IPS-NIHi7 (cell line): ENCODE results near the gene LMNB1.
"Not testable (repeated sequence)": the region's sequence is repeated elsewhere in the genome, so short reads cannot be mapped to it uniquely, and the experiment has no call there.

Source experiments
- DNase-seq: peaks from one replicate; pipeline ENCODE4 v3.0.0; 2012; ENCODE audit warnings: mixed read lengths; ENCODE audit errors: extremely low spot score

Gene LMNB1

DNA sequence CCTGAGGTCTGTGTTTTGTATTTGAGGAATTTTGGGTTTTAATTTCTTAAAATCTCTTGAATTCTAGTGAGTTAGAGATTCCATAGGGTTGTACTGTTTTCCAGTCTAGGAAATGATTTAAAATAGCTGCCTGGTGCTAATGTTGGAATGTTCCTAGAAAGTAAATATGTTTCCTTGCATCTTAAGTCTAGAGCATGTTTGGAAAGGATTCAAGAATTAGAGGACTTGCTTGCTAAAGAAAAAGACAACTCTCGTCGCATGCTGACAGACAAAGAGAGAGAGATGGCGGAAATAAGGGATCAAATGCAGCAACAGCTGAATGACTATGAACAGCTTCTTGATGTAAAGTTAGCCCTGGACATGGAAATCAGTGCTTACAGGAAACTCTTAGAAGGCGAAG is 41.8 kb downstream of the LMNB1 start:
- DNase-seq: no peak

DNA sequence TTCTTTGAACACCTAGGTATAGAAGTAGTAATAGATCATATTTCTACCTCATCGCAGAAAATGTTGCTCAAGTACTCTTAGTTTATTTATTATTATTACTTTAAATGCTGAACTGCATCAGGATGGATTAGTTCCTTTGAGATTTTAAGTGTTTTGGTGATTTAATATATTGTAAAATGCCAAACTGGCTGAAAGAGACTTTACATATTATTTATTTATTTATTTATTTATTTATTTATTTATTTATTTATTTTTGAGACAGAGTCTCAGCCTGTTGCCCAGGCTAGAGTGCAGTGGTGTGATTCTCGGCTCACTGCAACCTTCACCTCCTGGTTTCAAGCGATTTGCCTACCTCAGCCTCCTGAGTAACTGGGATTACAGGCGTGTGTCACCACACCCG is 42.3 kb downstream of the LMNB1 start:
- no peak for DNase-seq

DNA sequence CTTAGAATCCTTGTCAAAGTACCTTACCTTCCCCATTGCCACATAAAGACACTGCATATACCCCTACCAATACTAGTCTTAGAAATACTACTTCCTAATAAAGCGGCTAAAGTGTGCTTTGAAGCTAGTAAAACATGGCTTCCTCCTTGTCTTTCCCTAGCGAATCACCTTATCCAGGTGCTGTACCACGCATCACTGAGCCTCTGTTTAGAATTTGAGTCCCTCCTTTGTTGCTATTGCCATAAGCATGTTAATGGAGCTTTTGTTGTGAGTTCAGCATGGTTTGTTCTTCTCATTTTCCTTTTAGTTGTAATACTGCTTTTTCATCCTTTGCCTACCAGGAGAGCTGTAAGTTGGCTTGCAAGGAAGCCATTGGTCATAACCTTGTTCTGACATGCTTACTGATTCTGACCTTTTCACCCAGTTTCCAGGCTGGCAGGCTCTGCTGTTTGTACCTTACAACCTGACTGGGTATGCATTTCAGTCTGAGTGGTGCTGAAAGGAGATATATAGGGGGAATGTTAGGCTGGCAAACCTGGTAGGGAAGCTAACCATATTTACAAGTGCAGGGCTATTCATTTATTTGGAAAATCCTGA is 49.8 kb downstream of the LMNB1 start:
- no peak for DNase-seq

DNA sequence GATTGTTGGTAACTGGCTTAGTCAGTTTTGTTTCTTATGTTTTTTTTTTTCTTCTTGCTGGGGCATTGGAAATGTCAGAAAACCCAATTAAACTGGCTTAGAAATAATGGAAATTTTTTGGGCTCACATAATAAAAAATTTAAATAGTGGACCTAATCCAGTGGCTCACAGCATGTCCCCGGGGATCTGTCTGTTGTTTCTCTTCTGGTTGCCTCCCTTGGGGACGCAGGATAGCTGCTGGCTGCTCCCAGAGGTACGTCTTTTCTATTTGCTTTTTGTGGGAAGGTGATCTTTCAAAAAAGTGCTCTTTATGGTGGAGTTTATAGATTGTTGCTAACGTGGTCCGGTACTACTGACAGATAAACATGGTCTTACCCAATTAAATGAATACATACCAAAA is 52.2 kb downstream of the LMNB1 start:
- no peak for DNase-seq

DNA sequence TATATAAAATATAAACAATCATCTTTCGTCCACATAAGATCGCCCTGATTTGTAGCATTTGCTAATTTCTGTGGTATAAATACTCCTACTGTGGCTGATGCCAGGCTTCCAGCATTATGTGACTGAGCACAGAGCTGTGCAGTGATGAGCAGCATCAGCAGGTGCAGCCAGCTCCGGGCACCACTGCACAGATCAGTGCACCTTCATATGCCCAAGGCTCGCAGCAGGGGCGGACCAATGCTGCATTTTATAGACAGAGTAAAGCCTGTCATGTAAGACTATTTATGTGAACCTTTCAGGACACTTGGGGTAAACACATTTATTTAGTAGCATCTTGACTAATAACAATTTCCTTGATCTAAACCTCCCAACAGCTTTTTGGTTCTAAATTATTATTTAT is 53.1 kb downstream of the LMNB1 start:
- DNase-seq: no peak

- DNase-seq: no peak
Measured at GRCh38 chr5:126831156-126831555, 54.2 kb downstream of the LMNB1 start.

- DNase-seq: no peak
Measured at GRCh38 chr5:126836778-126837177, 59.8 kb downstream of the LMNB1 start.

DNA sequence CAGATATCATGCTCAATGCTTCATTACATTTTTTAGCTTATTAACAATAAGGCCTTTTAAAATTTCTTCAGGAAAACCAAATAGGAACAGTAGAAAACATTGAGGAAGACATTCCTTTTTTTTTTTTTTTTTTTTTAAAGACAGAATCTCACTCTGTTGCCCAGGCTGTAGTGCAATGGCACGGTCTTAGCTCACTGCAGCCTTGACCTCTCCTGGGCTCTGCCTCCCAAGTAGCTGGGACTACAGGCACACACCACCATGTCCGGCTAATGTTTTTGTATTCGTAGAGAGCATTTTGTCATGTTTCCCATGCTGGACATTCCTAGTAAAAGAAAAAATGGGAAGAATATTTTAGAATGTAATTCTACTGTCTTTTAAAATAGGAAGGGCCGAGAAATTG is 60.3 kb downstream of the LMNB1 start:
- DNase-seq: no peak

DNA sequence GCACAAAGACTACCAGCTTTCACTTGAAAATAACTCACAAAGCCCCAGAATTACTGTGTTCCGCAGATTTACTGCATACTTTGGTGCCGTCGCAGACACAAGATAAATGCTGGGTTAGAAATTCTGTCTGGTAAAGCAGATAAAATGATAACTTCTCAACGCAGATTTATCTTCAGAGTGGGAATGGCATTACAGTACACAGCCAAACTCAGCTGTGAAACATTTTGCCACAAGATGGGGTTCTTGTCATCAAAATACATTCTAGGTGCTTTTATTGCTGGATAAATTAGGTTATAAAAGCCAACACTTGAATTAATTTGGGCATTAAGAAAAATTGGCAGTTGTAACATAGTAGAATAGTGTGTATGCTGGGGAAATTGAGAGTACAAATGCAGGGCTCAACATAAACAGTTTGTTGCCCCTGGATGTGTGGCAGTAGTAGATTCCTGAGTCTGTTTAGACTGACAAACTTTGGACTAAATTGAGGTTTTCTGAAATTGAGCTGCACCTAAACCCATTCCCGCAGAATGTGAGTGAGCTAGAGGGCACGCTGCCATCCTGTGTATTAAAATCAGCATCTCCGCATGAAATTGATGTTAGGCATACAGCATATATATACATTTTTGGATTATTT is 61.1 kb downstream of the LMNB1 start:
- no peak for DNase-seq

DNA sequence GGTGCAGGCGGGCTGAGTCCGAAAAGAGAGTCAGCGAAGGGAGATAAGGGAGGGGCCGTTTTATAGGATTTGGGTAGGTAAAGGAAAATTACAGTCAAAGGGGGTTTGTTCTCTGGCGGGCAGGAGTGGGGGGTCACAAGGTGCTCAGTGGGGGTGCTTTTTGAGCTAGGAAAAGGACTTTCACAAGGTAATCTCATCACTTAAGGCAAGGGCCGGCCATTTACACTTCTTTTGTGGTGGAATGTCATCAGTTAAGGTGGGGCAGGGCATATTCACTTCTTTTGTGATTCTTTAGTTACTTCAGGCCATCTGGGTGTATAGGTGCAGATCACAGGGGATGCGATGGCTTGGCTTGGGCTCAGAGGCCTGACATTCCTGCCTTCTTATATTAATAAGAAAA is 62.5 kb downstream of the LMNB1 start:
- not testable (repeated sequence) for DNase-seq

DNA sequence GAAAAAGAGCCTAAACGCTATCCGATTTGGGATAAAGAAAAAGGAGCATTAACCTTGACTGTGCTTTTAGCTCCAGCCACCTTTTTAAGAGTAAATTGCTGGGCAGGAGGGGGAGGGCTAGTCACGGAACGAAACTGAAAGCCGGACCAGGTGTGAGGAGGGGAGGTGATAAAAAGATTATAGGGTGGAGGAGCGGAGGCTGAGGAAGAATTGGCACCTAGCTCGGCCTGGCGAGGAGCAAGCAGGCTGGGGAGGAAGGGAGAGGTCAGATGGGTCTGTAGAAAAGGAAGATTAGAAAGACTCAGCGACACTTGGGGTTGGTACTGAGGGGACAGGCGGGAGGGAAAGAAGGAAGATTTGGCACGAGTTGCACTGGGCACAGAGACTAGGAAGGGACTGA is 66.4 kb downstream of the LMNB1 start:
- DNase-seq: not testable (repeated sequence)

GRCh38 chr5:126845470-126846070 is 68.6 kb downstream of the LMNB1 start:
- peak; percentile 66 for DNase-seq

DNA sequence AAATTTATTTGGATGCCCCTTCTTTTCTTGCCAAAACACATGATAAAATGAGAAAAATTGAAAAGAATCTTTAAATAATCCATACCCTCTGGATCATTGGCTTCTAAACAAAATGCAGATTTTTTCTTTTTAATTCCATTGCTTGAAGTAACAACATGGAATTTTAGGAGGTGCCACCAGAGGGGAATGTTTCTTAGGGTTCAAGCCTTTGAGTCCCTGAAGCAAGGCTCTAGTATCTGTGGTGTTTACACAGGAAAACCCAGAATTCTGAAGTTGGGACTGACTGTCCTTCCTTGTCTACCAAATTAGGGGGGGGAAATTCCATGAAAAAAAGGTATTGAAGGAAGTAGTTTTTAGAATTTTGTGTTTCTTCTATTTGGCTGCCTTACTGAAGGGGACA is 69.4 kb downstream of the LMNB1 start:
- DNase-seq: no peak

GRCh38 chr5:126846744-126847455 is 70.0 kb downstream of the LMNB1 start:
- DNase-seq: peak; percentile 30

- no peak for DNase-seq
Measured at GRCh38 chr5:126847456-126847820, 70.5 kb downstream of the LMNB1 start.

- no peak for DNase-seq
Measured at GRCh38 chr5:126847826-126848251, 70.9 kb downstream of the LMNB1 start.

DNA sequence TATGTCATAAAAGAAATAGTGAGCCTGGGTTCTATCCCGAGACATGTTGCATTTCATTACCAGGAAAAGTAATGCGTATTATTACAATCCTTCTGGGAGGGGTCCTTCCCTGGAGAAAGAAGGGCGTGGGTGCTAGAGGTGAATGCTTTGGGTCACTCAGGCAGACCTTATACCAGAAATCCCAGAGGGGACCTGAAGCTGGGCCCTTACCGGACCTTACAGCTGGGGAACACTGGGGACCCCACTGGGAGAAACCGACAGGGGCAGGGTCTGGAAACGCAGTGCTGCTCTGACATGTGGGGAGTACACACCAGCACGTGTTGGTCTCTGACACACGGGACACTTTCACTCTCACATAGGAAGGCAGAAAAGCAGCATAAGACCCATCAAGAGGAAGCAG is 71.3 kb downstream of the LMNB1 start:
- no peak for DNase-seq

GRCh38 chr5:126849101-126849678 is 72.3 kb downstream of the LMNB1 start:
- DNase-seq: no peak

- no peak for DNase-seq
Measured at GRCh38 chr5:126851501-126852011, 74.6 kb downstream of the LMNB1 start.

- no peak for DNase-seq
Measured at GRCh38 chr5:126852091-126852571, 75.2 kb downstream of the LMNB1 start.

GRCh38 chr5:126852841-126853271 is 75.9 kb downstream of the LMNB1 start:
- no peak for DNase-seq
